Sigmoid colon (tissue), 7 donors: ENCODE measurements around the gene POLR2C. TPM values are rescaled to one million over a fixed set of nuclear protein-coding genes. Genes with fewer than 3 reads are reported as not detected.

ENCODE experiments used
- DNase-seq: peaks from one replicate; pipeline ENCODE4 v3.0.0-alpha.2; 2019
- H3K27ac ChIP-seq, 4 donors: fragments of 200-600 bp; sonication (generic); one replicate each; pipeline ENCODE4 v1.5.1; 2016 to 2019; ENCODE audit warnings: mild to moderate bottlenecking in 1 of 4
- H3K27me3 ChIP-seq, 3 donors: fragments of 200-600 bp; sonication (generic); one replicate each; pipeline ENCODE4 v1.5.1; 2019; ENCODE audit warnings: mild to moderate bottlenecking in 1 of 3
- H3K36me3 ChIP-seq, 4 donors: fragments of 200-600 bp; sonication (generic); one replicate each; pipeline ENCODE4 v1.5.1; 2016 to 2019
- H3K4me1 ChIP-seq, 4 donors: fragments of 200-600 bp; sonication (generic); one replicate each; pipeline ENCODE4 v1.5.1; 2017 to 2019
- H3K4me3 ChIP-seq, 4 donors: fragments of 200-600 bp; sonication (generic); one replicate each; pipeline ENCODE4 v1.5.1; 2017 to 2019; ENCODE audit warnings: mild to moderate bottlenecking in 2 of 4, moderate library complexity in 1 of 4
- H3K9me3 ChIP-seq, 4 donors: fragments of 200-600 bp in 3 of 4; sonication (generic) in 3 of 4; one replicate each; pipeline versions ENCODE4 v1.5.1 to v1.6.1; 2013 to 2019
- EP300 ChIP-seq, 4 donors: sonication (generic); formaldehyde crosslinking; IDR thresholded peaks; one replicate each; pipeline ENCODE4 v1.6.1; 2017; ENCODE audit warnings: antibody characterized with exemption in 4 of 4
- POLR2A ChIP-seq, 2 donors: fragments of 450-650 bp; IDR thresholded peaks; one replicate each; pipeline ENCODE4 v1.6.1; 2016; ENCODE audit warnings: antibody characterized with exemption in 2 of 2, mild to moderate bottlenecking in 2 of 2, moderate library complexity in 2 of 2
- POLR2AphosphoS5 ChIP-seq, 4 donors: sonication (generic); formaldehyde crosslinking; IDR thresholded peaks; one replicate each; pipeline ENCODE4 v1.6.1; 2017; ENCODE audit warnings: antibody characterized with exemption in 4 of 4
- WGBS, 2 donors: extraction: QIAGEN DNeasy Blood & Tissue Kit; methylation state at CpG; one replicate each; pipeline ENCODE4 v1.1.7; 2013; 5-methylcytosine and 5-hydroxymethylcytosine counted together
- intact Hi-C: fragments of 100-400 bp; cut with DNase I; formaldehyde crosslinking; loops from one replicate; pipeline ENCODE4 v1.15.1; 2023
- polyA plus RNA-seq, 3 donors: library from polyadenylated mRNA; stranded (reverse); fragments of 200-250 nt; gene quantifications; one replicate each; pipeline ENCODE4 v1.2.3, GENCODE V29; 2013
- total RNA-seq, 4 donors: library from RNA; depleted of rRNA; stranded (reverse); fragments of >200 nt; gene quantifications; one replicate each; pipeline ENCODE4 v1.1.0, GENCODE V29; 2016
- TF ChIP-seq, protein P1 (sequence below), 4 experiments: fragments of 450-650 bp in 3 of 4; fragments of 200-600 bp in 1 of 4; IDR thresholded peaks; one replicate each; pipeline ENCODE4 v1.5.1; 2016 to 2019; ENCODE audit warnings: antibody characterized with exemption in 4 of 4, mild to moderate bottlenecking in 3 of 4, moderate library complexity in 2 of 4
- donor health status: healthy with polysubstance abuse.
- donor health status: Bipolar disorder and iron deficiency.
- donor health status: healthy.

Gene POLR2C
- total and polyA plus RNA-seq, 7 donors, result 52.3 to 141 (median 77.7) TPM

- Histone ChIP-seq H3K27me3 (no peaks in the 10 kb centered on the region), H3K36me3 (no peaks in the 10 kb centered on the region), H3K4me3 (no peak overlapping the region), H3K9me3 (no peaks in the 10 kb centered on the region), H3K27ac (peak overlapping the region in 2 of 4 donors; percentile 23 to 29), H3K4me1 (peaks cover 0 to 36% (median 29%) of the 10 kb centered on the region in 4 donors)
- DNase-seq, result no peak
- intact Hi-C loops, result loop anchor here (5.0 kb wide), 1 partner anchor 337 kb away; no protein-coding TSS in a partner anchor
- TF ChIP-seq, protein P1, sequence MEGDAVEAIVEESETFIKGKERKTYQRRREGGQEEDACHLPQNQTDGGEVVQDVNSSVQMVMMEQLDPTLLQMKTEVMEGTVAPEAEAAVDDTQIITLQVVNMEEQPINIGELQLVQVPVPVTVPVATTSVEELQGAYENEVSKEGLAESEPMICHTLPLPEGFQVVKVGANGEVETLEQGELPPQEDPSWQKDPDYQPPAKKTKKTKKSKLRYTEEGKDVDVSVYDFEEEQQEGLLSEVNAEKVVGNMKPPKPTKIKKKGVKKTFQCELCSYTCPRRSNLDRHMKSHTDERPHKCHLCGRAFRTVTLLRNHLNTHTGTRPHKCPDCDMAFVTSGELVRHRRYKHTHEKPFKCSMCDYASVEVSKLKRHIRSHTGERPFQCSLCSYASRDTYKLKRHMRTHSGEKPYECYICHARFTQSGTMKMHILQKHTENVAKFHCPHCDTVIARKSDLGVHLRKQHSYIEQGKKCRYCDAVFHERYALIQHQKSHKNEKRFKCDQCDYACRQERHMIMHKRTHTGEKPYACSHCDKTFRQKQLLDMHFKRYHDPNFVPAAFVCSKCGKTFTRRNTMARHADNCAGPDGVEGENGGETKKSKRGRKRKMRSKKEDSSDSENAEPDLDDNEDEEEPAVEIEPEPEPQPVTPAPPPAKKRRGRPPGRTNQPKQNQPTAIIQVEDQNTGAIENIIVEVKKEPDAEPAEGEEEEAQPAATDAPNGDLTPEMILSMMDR (IDR thresholded peaks at IDR 0.05), result no peak
- no peak for TF ChIP-seq EP300 (IDR thresholded peaks at IDR 0.05)
- 85% methylated on average over 6 of the region's 6 CpGs for WGBS, 2 donors
Measured at GRCh38 chr16:57419506-57419905, 43.0 kb upstream of the POLR2C start.

DNA sequence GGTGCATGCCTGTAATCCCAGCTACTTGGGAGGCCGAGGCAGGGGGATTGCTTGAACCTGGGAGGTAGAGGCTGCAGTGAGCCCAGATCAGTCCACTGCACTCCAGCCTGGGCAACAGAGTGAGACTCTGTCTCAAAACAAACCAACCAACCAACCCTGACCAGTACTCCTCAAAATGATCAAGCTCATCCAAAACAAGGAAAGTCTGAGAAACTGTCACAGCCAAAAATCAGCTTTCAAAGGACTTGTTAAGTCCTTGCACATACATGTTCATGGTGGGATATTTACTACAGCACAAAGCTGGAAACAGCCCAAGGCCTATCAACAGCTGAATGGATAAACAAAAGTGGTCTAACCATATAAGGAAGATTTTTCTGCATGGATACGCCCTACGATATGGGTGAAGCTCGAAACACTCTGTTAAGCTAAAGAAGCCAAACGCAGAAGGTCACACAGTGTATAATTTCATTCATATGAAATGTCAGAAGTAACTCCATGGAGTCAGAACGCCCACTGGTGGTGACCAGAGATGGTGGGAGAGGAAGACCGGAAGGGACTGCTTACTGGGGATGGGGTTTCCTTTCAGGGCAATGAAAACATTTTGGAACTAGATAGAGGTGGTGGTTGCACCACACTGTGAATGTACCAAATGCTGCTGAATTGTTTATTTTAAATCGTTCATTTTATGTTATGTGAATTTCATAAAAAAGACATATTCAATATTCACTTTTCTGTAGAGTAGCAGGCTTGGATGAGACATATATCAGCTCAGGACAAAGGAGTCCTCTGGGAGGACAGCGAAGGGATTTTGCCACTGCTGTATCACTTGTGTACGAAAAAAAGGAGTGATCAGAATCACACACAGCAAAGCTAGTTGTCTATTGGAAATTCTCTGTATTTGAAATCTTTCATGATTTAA is 40.2 kb upstream of the POLR2C start:
- no peak overlapping the region for H3K4me3 ChIP-seq
- WGBS, 2 donors, result 30 to 52% methylated on average over 10 of the region's 10 CpGs
- H3K4me1 ChIP-seq, result peaks cover 0 to 25% (median 19%) of the 10 kb centered on the region in 4 donors
- H3K27me3 ChIP-seq, result no peaks in the 10 kb centered on the region
- no peak for TF ChIP-seq POLR2A (IDR thresholded peaks at IDR 0.05)
- TF ChIP-seq, protein P1 (IDR thresholded peaks at IDR 0.05), result peak; percentile 19 to 65 (median 50)
- peak; percentile 80 for DNase-seq
- H3K27ac ChIP-seq, result peak overlapping the region in 2 of 4 donors; percentile 20 to 29
- peaks cover 0 to 3% (median 0%) of the 10 kb centered on the region in 4 donors for H3K36me3 ChIP-seq
- intact Hi-C loops, result no loop called here
- no peaks in the 10 kb centered on the region for H3K9me3 ChIP-seq

DNA sequence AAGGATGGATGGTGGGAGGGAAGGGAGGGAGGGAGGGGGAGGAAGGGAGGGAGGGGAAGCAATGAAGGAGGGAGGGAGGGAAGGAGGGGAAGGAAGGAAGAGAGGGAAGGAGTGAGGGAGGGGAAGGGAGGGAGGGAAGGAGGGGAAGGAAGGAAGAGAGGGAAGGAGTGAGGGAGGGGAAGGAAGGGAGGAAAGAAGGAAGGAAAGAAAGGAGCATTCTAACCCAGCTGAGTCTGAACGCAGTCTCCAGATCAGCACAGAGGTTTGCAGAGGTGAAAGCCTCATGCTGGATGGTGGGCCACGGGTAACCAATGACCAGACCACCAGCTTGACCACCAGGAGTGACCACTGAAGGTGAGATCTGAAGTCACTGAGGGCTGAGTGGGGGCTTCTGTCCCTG is 39.3 kb upstream of the POLR2C start:
- Histone ChIP-seq H3K9me3 (no peaks in the 10 kb centered on the region), H3K4me1 (peaks cover 0 to 20% (median 14%) of the 10 kb centered on the region in 4 donors), H3K4me3 (no peak overlapping the region), H3K27me3 (no peaks in the 10 kb centered on the region), H3K27ac (no peak overlapping the region), H3K36me3 (peaks cover 0 to 11% (median under 1%) of the 10 kb centered on the region in 4 donors)
- intact Hi-C loops, result no loop called here
- no peak for DNase-seq
- TF ChIP-seq POLR2A (IDR thresholded peaks at IDR 0.05) (no peak), POLR2AphosphoS5 (IDR thresholded peaks at IDR 0.05) (no peak), EP300 (IDR thresholded peaks at IDR 0.05) (no peak)
- TF ChIP-seq, protein P1 (IDR thresholded peaks at IDR 0.05), result no peak
- 83 to 86% methylated on average over 2 of the region's 2 CpGs for WGBS, 2 donors

- no peaks in the 10 kb centered on the region for H3K27me3 ChIP-seq
- TF ChIP-seq EP300 (IDR thresholded peaks at IDR 0.05) (no peak), POLR2AphosphoS5 (IDR thresholded peaks at IDR 0.05) (no peak), POLR2A (IDR thresholded peaks at IDR 0.05) (no peak)
- TF ChIP-seq, protein P1 (IDR thresholded peaks at IDR 0.05), result no peak
- no peak overlapping the region for H3K4me3 ChIP-seq
- H3K9me3 ChIP-seq, result no peaks in the 10 kb centered on the region
- DNase-seq, result no peak
- no peak overlapping the region for H3K27ac ChIP-seq
- peaks cover 0 to 23% (median 9%) of the 10 kb centered on the region in 4 donors for H3K36me3 ChIP-seq
- peaks cover 0 to 11% (median 8%) of the 10 kb centered on the region in 4 donors for H3K4me1 ChIP-seq
- intact Hi-C loops, result no loop called here
- WGBS, 2 donors, result 81 to 86% methylated on average over 3 of the region's 3 CpGs
Measured at GRCh38 chr16:57424583-57424982, 37.9 kb upstream of the POLR2C start.
